HEK293 (cell line): ENCODE results near the gene TNFSF13B.

Experiments used
- CTCF ChIA-PET: fragments of 350-600 bp; formaldehyde crosslinking; extraction: SDS; loops from one replicate; lab custom pipeline; 2021; ENCODE audit warnings: antibody characterized with exemption; lab: Yijun Ruan, JAX
- POLR2A ChIA-PET: fragments of 300-600 bp; formaldehyde crosslinking; extraction: SDS; loops from one replicate; lab custom pipeline; 2020; ENCODE audit warnings: antibody characterized with exemption, inconsistent platforms; lab: Yijun Ruan, JAX
- H3K27ac ChIP-seq: fragments of 200-500 bp; sonication (Bioruptor generic); 2 replicates; pipeline ENCODE4 v1.5.1; 2014; ENCODE audit warnings: low read depth, low read length, control low read depth, inconsistent platforms; ENCODE audit errors: extremely low read depth
- H3K36me3 ChIP-seq, 2 experiments: fragments of 200-500 bp in 1 of 2; sonication (Bioruptor generic) in 1 of 2; 1 replicate in 1 of 2; 2 replicates in 1 of 2; pipeline ENCODE4 v1.5.1; 2014 to 2017; ENCODE audit warnings: inconsistent platforms in 2 of 2, low read length in 2 of 2; ENCODE audit not compliant: control insufficient read depth in 2 of 2, insufficient read depth in 1 of 2
- H3K4me1 ChIP-seq: fragments of 200-500 bp; sonication (Bioruptor generic); 2 replicates; pipeline ENCODE4 v1.5.1; 2014; ENCODE audit warnings: mild to moderate bottlenecking, low read length, inconsistent platforms; ENCODE audit not compliant: control insufficient read depth, insufficient read depth
- H3K4me3 ChIP-seq: 2 replicates; pipeline ENCODE4 v1.5.1; 2011; ENCODE audit warnings: low read depth, mild to moderate bottlenecking, control low read depth, low read length, moderate library complexity
- H3K9me3 ChIP-seq: fragments of 200-500 bp; sonication (Bioruptor generic); 2 replicates; pipeline ENCODE4 v1.5.1; 2014; ENCODE audit warnings: low read depth, low read length, inconsistent platforms; ENCODE audit not compliant: control insufficient read depth, insufficient read depth
- SP2 ChIP-seq: fragments of 450-650 bp; formaldehyde crosslinking; IDR thresholded peaks from 2 replicates; pipeline ENCODE4 v1.5.1; 2016; ENCODE audit warnings: missing biosample characterization, missing genetic modification characterization
- YY1 ChIP-seq: fragments of 450-650 bp; formaldehyde crosslinking; IDR thresholded peaks from 2 replicates; pipeline ENCODE4 v1.5.1; 2018; ENCODE audit warnings: missing biosample characterization, missing genetic modification characterization
- ZFP69B ChIP-seq: fragments of 450-650 bp; formaldehyde crosslinking; IDR thresholded peaks from 2 replicates; pipeline ENCODE4 v1.5.1; 2016; ENCODE audit warnings: missing biosample characterization, missing genetic modification characterization
- ZNF10 ChIP-seq: fragments of 450-650 bp; formaldehyde crosslinking; IDR thresholded peaks from 2 replicates; pipeline ENCODE4 v1.5.1; 2017; ENCODE audit warnings: missing biosample characterization, missing genetic modification characterization
- ZNF174 ChIP-seq: fragments of 450-650 bp; formaldehyde crosslinking; IDR thresholded peaks from 2 replicates; pipeline ENCODE4 v1.5.0; 2017; ENCODE audit warnings: missing biosample characterization, mild to moderate bottlenecking, missing genetic modification characterization
- ZNF214 ChIP-seq: fragments of 450-650 bp; formaldehyde crosslinking; IDR thresholded peaks from 2 replicates; pipeline ENCODE4 v1.5.1; 2017; ENCODE audit warnings: missing biosample characterization, mild to moderate bottlenecking, missing genetic modification characterization, borderline replicate concordance
- ZNF391 ChIP-seq: fragments of 450-650 bp; formaldehyde crosslinking; IDR thresholded peaks from 2 replicates; pipeline ENCODE4 v1.5.1; 2016; ENCODE audit warnings: low read depth, missing biosample characterization, missing genetic modification characterization, borderline replicate concordance
- ZNF404 ChIP-seq: fragments of 450-650 bp; formaldehyde crosslinking; IDR thresholded peaks from 2 replicates; pipeline ENCODE4 v1.5.1; 2017; ENCODE audit warnings: missing biosample characterization, missing genetic modification characterization
- ZNF549 ChIP-seq: fragments of 450-650 bp; IDR thresholded peaks from 2 replicates; pipeline ENCODE4 v1.5.1; 2018; ENCODE audit warnings: missing biosample characterization, missing genetic modification characterization, mild to moderate bottlenecking, inconsistent platforms, moderate library complexity
- ZNF626 ChIP-seq: fragments of 450-650 bp; sonication (Bioruptor Pico); formaldehyde crosslinking; IDR thresholded peaks from 2 replicates; pipeline ENCODE4 v1.5.1; 2018; ENCODE audit warnings: missing biosample characterization, missing genetic modification characterization, inconsistent platforms
- ZNF670 ChIP-seq: fragments of 450-650 bp; formaldehyde crosslinking; IDR thresholded peaks from 2 replicates; pipeline ENCODE4 v1.5.1; 2016; ENCODE audit warnings: missing biosample characterization, missing genetic modification characterization, low read depth
- ZNF747 ChIP-seq: fragments of 450-650 bp; formaldehyde crosslinking; IDR thresholded peaks from 2 replicates; pipeline ENCODE4 v1.5.1; 2016; ENCODE audit warnings: missing biosample characterization, missing genetic modification characterization
- TF ChIP-seq, protein P1 (sequence below): fragments of 450-650 bp; formaldehyde crosslinking; IDR thresholded peaks from 2 replicates; pipeline ENCODE4 v1.5.1; 2016; ENCODE audit warnings: missing biosample characterization, missing genetic modification characterization, borderline replicate concordance
- TF ChIP-seq, protein P2 (sequence below): fragments of 450-650 bp; formaldehyde crosslinking; IDR thresholded peaks from 2 replicates; pipeline ENCODE4 v1.5.1; 2016; ENCODE audit warnings: missing biosample characterization, missing genetic modification characterization
- TF ChIP-seq, protein P3 (sequence below): fragments of 450-650 bp; formaldehyde crosslinking; IDR thresholded peaks from 2 replicates; pipeline ENCODE4 v1.5.1; 2017; ENCODE audit warnings: missing biosample characterization, missing genetic modification characterization
- TF ChIP-seq, protein P4 (sequence below): fragments of 450-650 bp; formaldehyde crosslinking; IDR thresholded peaks from 2 replicates; pipeline ENCODE4 v1.5.1; 2016; ENCODE audit warnings: missing biosample characterization, missing genetic modification characterization
- TF ChIP-seq, protein P5 (sequence below): fragments of 450-650 bp; formaldehyde crosslinking; conservative IDR thresholded peaks from 2 replicates; pipeline ENCODE4 v1.5.1; 2016; ENCODE audit warnings: low read depth, missing biosample characterization, missing genetic modification characterization

Gene TNFSF13B

DNA sequence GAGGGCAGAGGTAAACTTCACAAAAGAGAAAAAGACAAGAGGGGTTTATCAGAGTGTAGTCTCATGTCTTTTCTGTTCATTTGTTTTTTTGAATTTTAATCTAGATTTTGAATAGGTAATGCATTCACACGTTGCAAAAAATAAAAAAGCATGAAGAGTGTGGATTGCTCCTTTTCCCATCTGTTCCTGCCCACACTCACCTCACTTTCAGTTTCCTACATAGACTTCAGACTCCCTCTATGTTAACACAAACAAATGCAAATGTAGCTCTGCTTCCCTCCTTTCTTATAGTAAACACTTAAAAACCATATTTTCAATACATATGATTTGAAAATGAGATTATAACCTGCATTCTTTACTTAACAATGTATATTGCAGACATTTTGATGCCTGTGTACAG lies 20.3 kb downstream of the TNFSF13B start (continued):
- TF ChIP-seq ZNF174 (no peak), ZFP69B (tag by site-specific recombination) (no peak), ZNF549 (tag by site-specific recombination) (no peak), SP2 (tag by site-specific recombination) (no peak), ZNF214 (no peak)
- TF ChIP-seq, protein P1, sequence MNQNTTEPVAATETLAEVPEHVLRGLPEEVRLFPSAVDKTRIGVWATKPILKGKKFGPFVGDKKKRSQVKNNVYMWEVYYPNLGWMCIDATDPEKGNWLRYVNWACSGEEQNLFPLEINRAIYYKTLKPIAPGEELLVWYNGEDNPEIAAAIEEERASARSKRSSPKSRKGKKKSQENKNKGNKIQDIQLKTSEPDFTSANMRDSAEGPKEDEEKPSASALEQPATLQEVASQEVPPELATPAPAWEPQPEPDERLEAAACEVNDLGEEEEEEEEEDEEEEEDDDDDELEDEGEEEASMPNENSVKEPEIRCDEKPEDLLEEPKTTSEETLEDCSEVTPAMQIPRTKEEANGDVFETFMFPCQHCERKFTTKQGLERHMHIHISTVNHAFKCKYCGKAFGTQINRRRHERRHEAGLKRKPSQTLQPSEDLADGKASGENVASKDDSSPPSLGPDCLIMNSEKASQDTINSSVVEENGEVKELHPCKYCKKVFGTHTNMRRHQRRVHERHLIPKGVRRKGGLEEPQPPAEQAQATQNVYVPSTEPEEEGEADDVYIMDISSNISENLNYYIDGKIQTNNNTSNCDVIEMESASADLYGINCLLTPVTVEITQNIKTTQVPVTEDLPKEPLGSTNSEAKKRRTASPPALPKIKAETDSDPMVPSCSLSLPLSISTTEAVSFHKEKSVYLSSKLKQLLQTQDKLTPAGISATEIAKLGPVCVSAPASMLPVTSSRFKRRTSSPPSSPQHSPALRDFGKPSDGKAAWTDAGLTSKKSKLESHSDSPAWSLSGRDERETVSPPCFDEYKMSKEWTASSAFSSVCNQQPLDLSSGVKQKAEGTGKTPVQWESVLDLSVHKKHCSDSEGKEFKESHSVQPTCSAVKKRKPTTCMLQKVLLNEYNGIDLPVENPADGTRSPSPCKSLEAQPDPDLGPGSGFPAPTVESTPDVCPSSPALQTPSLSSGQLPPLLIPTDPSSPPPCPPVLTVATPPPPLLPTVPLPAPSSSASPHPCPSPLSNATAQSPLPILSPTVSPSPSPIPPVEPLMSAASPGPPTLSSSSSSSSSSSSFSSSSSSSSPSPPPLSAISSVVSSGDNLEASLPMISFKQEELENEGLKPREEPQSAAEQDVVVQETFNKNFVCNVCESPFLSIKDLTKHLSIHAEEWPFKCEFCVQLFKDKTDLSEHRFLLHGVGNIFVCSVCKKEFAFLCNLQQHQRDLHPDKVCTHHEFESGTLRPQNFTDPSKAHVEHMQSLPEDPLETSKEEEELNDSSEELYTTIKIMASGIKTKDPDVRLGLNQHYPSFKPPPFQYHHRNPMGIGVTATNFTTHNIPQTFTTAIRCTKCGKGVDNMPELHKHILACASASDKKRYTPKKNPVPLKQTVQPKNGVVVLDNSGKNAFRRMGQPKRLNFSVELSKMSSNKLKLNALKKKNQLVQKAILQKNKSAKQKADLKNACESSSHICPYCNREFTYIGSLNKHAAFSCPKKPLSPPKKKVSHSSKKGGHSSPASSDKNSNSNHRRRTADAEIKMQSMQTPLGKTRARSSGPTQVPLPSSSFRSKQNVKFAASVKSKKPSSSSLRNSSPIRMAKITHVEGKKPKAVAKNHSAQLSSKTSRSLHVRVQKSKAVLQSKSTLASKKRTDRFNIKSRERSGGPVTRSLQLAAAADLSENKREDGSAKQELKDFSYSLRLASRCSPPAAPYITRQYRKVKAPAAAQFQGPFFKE: no peak

DNA sequence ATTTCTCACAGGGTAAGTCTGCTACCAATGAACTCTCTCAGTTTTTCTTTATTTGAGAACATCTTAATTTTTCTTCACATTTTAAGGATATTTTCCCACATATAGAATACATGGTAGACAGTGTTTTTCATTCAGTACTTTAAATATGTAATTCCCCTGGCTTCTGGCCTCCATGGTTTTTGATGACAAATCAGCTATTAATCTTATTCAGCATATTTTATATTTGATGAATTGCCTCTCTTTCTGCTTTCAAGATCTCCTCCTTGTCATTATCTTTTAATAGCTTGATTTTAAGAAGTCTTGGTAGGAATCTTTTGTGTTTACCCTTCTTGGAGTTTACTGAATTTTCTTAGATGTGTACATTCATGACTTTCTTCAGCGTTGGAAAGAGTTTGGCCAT lies 27.6 kb downstream of the TNFSF13B start:
- Histone ChIP-seq H3K4me3 (no peak overlapping the region), H3K36me3 (no peaks in the 10 kb centered on the region), H3K4me1 (no peaks in the 10 kb centered on the region), H3K9me3 (no peaks in the 10 kb centered on the region), H3K27ac (no peak overlapping the region)
- TF ChIP-seq, protein P2, sequence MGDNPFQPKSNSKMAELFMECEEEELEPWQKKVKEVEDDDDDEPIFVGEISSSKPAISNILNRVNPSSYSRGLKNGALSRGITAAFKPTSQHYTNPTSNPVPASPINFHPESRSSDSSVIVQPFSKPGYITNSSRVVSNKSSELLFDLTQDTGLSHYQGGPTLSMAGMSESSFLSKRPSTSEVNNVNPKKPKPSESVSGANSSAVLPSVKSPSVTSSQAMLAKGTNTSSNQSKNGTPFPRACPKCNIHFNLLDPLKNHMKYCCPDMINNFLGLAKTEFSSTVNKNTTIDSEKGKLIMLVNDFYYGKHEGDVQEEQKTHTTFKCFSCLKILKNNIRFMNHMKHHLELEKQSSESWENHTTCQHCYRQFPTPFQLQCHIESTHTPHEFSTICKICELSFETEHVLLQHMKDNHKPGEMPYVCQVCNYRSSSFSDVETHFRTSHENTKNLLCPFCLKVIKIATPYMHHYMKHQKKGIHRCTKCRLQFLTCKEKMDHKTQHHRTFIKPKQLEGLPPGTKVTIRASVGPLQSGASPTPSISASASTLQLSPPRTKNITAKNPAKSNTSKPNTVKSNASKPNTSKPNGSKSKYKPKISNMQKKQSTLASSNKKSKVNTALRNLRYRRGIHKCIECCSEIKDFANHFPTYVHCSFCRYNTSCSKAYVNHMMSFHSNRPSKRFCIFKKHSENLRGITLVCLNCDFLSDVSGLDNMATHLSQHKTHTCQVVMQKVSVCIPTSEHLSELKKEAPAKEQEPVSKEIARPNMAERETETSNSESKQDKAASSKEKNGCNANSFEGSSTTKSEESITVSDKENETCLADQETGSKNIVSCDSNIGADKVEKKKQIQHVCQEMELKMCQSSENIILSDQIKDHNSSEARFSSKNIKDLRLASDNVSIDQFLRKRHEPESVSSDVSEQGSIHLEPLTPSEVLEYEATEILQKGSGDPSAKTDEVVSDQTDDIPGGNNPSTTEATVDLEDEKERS (tag by site-specific recombination): no peak
- TF ChIP-seq ZNF391 (no peak), ZNF626 (tag by site-specific recombination) (no peak), ZNF10 (tag by site-specific recombination) (no peak), ZNF670 (no peak)
- TF ChIP-seq, protein P3, sequence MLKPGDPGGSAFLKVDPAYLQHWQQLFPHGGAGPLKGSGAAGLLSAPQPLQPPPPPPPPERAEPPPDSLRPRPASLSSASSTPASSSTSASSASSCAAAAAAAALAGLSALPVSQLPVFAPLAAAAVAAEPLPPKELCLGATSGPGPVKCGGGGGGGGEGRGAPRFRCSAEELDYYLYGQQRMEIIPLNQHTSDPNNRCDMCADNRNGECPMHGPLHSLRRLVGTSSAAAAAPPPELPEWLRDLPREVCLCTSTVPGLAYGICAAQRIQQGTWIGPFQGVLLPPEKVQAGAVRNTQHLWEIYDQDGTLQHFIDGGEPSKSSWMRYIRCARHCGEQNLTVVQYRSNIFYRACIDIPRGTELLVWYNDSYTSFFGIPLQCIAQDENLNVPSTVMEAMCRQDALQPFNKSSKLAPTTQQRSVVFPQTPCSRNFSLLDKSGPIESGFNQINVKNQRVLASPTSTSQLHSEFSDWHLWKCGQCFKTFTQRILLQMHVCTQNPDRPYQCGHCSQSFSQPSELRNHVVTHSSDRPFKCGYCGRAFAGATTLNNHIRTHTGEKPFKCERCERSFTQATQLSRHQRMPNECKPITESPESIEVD (tag by site-specific recombination): no peak
- POLR2A ChIA-PET: no interaction called here
- CTCF ChIA-PET: no interaction called here

DNA sequence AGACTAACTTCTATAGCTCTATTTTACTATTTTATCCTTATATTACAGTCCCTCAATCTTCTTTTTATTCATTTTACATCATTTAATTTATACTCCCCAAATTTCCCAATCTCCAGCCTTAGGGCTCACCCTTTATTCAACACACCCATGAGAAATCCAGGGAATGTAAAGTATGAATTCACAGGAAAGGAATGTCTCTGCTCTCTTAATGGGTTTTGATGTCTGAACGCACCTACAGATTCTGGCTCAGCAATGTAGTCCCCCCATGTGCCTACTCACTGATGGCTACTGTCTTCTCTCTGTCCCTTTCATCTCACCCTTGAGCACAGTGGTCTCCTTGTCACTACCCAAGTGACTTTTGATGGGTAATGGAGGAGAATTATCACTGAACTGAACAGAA lies 32.8 kb downstream of the TNFSF13B start:
- H3K36me3 ChIP-seq: no peaks in the 10 kb centered on the region
- ChIA-PET POLR2A (no interaction called here), CTCF (interaction anchor here (0.6 kb wide), 1 partner anchor 355 kb away, joined by 3 read pairs; no protein-coding TSS in a partner anchor)
- no peak overlapping the region for H3K27ac ChIP-seq
- TF ChIP-seq, protein P4, sequence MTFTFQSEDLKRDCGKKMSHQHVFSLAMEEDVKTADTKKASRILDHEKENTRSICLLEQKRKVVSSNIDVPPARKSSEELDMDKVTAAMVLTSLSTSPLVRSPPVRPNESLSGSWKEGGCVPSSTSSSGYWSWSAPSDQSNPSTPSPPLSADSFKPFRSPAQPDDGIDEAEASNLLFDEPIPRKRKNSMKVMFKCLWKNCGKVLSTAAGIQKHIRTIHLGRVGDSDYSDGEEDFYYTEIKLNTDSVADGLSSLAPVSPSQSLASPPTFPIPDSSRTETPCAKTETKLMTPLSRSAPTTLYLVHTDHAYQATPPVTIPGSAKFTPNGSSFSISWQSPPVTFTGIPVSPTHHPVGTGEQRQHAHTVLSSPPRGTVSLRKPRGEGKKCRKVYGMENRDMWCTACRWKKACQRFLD: no peak
- TF ChIP-seq, protein P5, sequence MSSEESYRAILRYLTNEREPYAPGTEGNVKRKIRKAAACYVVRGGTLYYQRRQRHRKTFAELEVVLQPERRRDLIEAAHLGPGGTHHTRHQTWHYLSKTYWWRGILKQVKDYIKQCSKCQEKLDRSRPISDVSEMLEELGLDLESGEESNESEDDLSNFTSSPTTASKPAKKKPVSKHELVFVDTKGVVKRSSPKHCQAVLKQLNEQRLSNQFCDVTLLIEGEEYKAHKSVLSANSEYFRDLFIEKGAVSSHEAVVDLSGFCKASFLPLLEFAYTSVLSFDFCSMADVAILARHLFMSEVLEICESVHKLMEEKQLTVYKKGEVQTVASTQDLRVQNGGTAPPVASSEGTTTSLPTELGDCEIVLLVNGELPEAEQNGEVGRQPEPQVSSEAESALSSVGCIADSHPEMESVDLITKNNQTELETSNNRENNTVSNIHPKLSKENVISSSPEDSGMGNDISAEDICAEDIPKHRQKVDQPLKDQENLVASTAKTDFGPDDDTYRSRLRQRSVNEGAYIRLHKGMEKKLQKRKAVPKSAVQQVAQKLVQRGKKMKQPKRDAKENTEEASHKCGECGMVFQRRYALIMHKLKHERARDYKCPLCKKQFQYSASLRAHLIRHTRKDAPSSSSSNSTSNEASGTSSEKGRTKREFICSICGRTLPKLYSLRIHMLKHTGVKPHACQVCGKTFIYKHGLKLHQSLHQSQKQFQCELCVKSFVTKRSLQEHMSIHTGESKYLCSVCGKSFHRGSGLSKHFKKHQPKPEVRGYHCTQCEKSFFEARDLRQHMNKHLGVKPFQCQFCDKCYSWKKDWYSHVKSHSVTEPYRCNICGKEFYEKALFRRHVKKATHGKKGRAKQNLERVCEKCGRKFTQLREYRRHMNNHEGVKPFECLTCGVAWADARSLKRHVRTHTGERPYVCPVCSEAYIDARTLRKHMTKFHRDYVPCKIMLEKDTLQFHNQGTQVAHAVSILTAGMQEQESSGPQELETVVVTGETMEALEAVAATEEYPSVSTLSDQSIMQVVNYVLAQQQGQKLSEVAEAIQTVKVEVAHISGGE (tag by site-specific recombination): no peak
- TF ChIP-seq ZNF747 (no peak), YY1 (tag by site-specific recombination) (no peak), ZNF404 (no peak)
- H3K9me3 ChIP-seq: no peaks in the 10 kb centered on the region
- H3K4me1 ChIP-seq: no peaks in the 10 kb centered on the region
- no peak overlapping the region for H3K4me3 ChIP-seq
